GM18502 (cell line): ENCODE results near the gene FYB1.
"Not testable (repeated sequence)": the region's sequence is repeated elsewhere in the genome, so short reads cannot be mapped to it uniquely, and the experiment has no call there.

Experiments
- ATAC-seq: cut with Tn5 transposase; IDR thresholded peaks from one replicate; pipeline ENCODE4 v1.9.1; 2021; ENCODE audit warnings: mild to moderate bottlenecking; ENCODE audit not compliant: unreplicated experiment, poor library complexity

The FYB1 gene, protein sequence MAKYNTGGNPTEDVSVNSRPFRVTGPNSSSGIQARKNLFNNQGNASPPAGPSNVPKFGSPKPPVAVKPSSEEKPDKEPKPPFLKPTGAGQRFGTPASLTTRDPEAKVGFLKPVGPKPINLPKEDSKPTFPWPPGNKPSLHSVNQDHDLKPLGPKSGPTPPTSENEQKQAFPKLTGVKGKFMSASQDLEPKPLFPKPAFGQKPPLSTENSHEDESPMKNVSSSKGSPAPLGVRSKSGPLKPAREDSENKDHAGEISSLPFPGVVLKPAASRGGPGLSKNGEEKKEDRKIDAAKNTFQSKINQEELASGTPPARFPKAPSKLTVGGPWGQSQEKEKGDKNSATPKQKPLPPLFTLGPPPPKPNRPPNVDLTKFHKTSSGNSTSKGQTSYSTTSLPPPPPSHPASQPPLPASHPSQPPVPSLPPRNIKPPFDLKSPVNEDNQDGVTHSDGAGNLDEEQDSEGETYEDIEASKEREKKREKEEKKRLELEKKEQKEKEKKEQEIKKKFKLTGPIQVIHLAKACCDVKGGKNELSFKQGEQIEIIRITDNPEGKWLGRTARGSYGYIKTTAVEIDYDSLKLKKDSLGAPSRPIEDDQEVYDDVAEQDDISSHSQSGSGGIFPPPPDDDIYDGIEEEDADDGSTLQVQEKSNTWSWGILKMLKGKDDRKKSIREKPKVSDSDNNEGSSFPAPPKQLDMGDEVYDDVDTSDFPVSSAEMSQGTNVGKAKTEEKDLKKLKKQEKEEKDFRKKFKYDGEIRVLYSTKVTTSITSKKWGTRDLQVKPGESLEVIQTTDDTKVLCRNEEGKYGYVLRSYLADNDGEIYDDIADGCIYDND

DNA sequence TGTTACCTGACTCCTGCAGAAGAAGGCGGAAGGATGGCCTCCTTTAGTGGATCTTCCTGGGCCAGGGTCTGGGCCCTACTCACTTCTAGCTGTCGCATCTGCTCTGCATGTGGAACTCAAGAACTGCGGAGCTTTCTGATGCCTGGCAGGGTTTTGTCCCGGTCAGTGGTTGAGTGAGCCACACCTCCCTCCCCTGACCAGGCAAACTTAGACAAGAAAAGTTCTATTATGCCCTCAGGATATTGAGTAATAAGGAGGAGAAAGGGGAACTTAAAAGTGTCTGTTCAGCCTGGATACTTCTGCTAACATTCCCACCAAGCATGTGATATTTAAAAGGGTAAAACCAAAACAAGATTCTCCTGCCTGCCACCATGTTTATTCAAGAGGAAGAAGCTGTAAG lies at the start of gene FYB1:
FYB1 (minus strand) TSS at position 127 of the 400 bp plus-strand sequence. CDS start 16,603 bp downstream, outside the sequence.
- ATAC-seq = no peak

DNA sequence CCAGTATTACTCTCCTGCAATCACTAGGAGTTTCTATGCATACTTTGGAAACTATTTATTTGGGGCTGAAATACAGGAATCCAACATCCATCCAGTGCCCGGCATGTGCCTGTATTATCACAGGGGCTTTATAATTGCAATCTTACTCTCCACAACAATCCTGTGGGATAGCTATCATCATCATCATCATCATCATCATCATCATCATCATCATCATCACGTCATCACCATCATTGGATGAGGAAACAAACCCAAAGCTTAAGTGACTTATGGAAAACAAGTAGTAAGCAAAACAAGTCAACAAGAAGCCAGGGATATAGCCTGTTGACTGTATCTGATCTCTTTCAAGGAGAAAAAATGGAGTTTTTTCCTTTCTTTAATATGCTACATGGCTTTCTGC lies 47.8 kb upstream of the FYB1 start:
- ATAC-seq = no peak

GRCh38 chr5:39266442-39266841 lies 47.1 kb upstream of the FYB1 start:
- ATAC-seq = no peak

DNA sequence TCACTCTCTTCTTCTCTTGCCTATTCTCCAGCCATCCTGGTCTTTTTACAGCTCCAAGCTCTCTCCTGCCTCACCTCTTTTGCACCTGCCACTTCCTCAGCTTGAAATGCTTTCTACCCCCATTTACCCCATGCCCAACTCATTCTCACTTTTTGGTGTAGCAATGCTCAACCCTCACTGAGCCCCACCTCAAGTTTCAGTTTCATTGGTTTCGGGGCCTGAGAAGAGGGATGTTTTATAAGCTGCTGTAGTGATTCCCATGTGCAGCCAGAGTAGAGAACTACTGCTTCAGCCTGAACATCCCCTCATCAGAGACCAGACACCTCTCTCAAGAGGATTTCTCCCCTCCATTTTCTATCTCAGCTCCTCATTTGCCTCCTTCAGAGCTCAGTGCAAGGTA lies 45.2 kb upstream of the FYB1 start:
- ATAC-seq = peak; percentile 95

- ATAC-seq = no peak
Measured at GRCh38 chr5:39262981-39263380, 43.6 kb upstream of the FYB1 start.

GRCh38 chr5:39260095-39260494 lies 40.7 kb upstream of the FYB1 start:
- ATAC-seq = no peak

- no peak for ATAC-seq
Measured at GRCh38 chr5:39257554-39257953, 38.2 kb upstream of the FYB1 start.

- ATAC-seq = no peak
Measured at GRCh38 chr5:39256477-39257235, 37.3 kb upstream of the FYB1 start.

- ATAC-seq = no peak
Measured at GRCh38 chr5:39255406-39255805, 36.0 kb upstream of the FYB1 start.

DNA sequence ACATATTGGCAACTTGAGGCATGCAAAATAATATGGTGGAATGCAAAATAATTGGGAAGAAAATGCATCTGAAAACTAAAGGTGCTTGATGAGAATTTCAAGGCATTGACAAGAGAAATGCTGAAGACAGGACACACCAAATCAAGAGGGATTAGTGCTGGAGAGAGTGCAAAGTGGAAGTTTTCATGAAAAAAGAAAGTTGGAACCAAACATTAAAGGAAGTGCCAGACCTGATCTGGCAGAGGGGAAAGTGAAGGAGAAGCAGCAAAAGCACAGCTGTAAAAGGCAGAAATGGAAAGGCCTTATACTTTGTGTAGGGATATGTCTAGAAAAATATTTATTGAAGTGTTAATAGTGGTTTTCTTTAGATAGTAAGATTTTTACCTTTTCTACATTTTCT lies 35.3 kb upstream of the FYB1 start:
- no peak for ATAC-seq

DNA sequence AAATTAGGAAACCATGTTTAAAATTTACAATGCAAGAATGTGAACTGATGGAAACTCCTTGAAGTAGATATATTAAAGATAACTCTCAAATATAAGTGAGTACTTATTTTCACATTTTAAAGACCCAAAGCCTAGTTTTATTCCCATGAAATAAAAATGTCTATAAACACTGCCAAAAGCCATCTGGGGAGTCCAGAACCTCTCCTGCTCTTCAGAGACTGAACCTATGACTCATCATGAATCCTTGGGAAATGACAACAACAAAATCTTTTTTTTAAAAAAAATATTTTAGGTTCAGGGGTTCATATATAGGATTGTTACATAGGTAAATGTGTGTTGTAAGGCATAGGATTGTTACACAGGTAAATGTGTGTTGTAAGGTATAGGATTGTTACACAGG lies 33.8 kb upstream of the FYB1 start:
- ATAC-seq = no peak

DNA sequence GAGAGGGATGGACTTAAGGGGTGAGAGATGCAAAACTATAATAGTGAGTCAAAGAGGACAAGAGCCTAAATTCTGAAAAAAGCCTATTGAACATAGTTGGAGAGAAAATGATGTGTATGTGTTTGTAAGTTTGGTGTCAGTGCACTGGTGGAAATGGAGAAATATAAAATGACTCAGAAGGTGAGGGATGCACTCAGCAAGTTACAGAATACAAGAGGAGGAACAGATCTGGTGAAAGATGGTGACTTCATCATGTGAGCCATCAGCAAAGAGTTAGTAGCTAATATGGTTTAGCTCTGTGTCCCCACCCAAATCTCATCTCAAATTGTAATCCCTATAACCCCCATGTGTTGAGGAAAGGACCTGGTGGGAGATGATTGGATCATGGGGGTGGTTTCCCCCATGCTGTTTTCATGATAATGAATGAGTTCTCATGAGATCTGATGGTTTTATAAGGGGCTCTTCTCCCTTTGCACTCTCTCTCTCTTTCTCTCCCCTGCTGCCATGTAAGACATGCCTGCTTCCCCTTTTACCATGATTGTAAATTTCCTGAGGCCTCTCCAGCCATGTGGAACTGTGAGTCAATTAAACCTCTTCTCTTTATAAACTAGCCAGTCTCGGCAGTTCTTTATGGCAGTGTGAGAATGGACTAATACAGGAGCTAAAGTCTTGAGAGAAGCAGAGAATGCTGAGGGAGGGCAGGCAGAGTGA lies 30.4 kb upstream of the FYB1 start:
- ATAC-seq = no peak

DNA sequence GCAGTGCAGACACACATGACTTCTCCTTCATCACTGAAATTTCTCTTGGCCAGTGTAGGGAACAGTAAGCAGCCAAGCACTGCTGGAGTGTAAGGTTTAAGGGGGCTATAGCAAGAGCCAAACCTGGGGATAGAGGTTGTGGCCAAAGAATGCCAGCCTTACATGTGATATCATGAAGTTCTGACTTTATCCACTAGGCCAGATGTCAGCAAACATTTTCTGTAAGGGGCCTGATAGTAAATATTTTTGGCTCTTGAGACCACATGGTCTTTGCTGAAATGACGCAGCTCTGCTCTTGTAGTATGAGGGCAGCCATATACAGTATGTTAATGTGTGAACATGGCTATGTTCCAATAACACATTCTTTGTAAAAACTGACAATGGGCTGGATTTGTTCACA lies 29.7 kb upstream of the FYB1 start:
- ATAC-seq = no peak

- no peak for ATAC-seq
Measured at GRCh38 chr5:39240750-39241149, 21.4 kb upstream of the FYB1 start.

GRCh38 chr5:39238366-39239105 lies 19.2 kb upstream of the FYB1 start:
- no peak for ATAC-seq

- ATAC-seq = no peak
Measured at GRCh38 chr5:39236718-39237117, 17.4 kb upstream of the FYB1 start.

DNA sequence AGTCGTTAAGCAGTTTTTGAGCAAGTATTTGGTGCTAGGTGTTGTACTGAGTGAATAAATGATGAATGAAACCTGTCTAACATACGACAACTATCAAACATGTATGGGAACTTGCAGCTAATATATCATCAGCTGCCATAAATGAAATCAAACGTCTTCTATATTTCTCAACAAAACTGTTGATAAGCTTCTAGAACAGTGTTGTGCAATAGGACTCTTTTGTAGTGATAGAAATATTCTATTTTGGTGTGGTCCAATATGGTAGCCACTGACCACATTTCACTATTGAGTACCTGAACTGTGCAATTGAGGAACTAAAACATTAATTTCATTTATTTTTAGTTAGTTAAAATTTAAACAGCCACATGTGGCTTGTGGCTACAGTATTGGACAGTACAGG lies 16.3 kb upstream of the FYB1 start:
- no peak for ATAC-seq

DNA sequence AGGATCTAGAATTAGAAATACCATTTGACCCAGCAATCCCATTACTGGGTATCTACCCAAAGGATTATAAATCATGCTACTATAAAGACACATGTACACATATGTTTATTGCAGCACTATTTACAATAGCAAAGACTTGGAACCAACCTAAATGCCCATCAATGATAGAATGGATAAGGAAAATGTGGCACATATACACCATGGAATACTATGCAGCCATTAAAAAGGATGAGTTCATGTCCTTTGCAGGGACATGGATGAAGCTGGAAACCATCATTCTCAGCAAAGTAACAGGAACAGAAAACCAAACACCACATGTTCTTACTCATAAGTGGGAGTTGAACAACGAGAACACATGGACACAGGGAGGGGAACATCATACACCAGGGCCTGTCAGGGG lies 15.1 kb upstream of the FYB1 start:
- not testable (repeated sequence) for ATAC-seq

DNA sequence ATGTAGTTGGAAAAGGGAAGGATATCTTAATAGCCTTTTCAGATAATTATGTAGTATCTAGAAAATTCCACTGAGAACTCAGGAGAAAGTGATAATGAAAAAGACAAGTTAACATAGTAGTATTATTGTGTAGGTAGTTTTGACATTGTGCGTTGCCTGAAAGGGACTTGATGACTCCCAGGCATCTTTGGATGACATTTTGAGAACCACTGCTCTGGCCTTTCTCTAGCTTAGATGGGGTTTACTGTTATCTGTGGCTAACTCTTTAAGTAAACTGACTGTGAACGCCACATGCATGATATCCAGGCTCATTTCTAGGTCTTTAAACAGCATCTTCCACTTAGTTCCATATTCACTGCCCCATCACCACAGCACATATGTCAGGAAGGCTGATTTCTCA lies 14.4 kb upstream of the FYB1 start:
- ATAC-seq = no peak
